COLO668 (cell line): Measurements from ENCODE around the gene NDUFV3.
A peak's percentile ranks its signal among the peaks of the same experiment; 100 is the strongest.
"Not testable (repeated sequence)": the region's sequence is repeated elsewhere in the genome, so short reads cannot be mapped to it uniquely, and the experiment has no call there.

Experiments used
- DNase-seq: peaks from one replicate; lab custom pipeline; 2025; ENCODE audit not compliant: unreplicated experiment; lab: John Stamatoyannopoulos, UW

NDUFV3 gene

DNA sequence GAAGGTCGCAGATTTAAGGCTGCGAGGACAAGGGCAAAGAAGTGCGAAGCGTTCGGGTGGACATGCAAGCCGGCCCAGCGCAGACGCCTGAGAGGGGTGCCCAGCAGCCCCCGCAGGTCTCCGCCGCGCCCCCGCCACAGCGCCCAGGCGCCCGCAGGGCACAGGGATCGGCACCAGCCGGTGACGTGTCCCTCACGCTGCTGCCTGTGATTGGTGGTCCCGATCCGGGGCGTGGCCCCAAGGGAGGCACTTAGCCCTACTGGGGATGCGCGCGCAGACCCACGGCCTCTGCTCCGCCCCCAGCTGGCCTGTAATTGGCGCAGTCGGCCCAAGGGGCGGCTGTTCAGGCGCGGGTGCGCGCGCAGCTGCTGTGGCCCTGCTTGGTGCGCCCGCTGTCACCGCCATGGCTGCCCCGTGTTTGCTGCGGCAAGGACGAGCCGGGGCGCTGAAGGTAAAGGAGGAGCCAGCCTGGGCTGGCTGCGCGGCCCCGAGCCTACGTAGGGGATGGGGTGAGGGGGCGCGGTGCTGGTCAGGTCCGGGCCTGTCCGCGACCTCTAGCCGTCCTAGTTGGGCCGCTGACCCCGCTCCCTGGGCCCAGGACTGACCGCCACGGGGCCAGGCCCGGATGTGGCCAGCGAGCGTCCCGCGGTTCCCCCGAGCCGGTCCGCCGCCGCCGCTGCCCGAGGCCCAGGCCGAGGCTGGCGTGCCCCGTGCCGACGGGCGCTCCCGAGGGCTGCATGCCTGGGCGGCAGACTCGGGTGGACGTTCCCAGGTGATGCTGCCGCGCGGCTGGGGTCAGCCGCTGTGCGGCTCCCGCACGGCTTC lies at the start of gene NDUFV3:
Gene NDUFV3, plus strand, starts transcription at position 379 of the 825 bp plus-strand sequence. Its CDS starts 25 bp downstream, at position 404.
- DNase-seq = peak; percentile 100

DNA sequence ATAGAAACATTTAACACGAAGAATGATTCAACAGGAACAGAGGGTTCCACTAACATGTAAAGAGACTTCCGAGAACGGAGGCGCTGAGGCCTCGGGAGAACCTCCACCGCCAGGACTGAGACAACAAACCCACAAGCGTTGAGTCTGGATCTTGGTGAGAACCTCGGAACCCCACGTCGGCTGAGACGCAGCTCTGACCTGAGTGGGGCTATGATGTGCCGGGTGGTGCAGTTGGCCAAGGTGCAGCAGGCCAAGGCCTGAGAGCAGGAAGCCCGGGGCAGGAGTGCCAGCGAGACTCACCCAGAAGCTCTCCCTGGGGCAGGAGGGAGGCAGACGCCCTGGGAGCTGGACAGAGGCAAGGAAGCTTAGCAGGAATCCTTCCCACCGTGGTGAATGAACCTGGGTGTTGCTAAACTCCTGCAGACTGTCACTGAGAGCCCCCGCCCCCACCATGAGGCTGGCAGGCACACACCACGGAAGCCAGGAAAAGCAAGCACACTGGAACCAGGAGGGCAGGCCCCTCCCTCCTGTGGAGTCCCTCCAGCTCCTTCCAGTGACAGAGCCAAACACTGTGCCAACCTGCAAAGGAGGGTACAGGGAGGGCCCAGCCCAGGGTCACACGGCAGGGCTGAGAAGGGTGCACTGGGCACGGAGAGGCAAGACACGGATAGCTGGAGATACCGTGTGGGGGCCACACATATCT lies 48.5 kb upstream of the NDUFV3 start:
- no peak for DNase-seq

DNA sequence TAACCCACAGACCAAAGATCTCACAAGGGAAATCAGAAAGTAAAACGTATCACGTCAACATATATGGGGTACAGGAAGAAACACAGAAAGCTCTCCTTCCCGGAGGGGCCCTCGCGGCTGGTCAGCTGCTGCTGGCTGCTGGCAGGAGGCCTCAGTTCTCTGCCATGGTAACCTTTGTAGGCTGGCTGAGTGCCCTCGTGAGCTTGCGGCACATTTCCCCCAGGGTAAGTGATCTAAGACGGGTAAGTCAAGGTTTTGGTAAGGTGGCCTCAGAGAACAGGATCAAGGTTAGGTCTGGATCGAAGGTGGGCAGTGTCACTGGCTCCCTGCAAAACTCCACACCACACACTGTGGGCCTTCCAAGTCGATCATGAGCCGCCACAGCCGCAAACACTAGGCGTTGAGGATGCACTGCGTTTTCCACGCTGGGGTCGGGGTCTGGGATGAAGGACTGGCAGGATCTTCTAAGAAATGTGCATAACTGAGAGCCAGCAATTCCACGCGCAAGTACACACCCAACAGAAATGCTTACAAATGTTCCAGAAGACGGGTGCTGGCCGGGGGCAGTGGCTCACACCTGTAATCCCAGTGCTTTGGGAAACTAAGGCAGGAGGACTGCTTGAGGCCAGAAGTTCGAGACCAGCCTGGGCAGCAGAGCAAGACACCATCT lies 47.7 kb upstream of the NDUFV3 start:
- no peak for DNase-seq

DNA sequence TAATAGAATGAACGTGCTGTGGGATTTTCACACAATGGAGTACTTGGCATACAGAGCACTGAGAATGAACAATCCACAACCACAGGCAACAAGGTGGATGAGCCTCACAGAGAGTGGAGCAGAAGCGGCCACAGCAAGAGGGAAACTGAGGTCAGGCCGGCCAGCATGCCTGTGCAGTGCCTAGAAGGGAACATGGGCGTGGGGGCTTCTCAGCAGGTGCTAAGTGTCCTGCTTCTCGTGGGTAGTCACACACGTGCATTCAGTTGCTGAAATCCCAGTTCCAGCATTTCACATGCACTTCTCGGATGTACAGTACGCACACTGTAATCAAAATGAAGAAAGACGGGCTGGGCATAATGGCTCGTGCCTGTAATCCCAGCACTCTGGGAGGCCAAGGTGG lies 46.9 kb upstream of the NDUFV3 start:
- no peak for DNase-seq

GRCh38 chr21:42847051-42847707 lies 45.9 kb upstream of the NDUFV3 start:
- no peak for DNase-seq

DNA sequence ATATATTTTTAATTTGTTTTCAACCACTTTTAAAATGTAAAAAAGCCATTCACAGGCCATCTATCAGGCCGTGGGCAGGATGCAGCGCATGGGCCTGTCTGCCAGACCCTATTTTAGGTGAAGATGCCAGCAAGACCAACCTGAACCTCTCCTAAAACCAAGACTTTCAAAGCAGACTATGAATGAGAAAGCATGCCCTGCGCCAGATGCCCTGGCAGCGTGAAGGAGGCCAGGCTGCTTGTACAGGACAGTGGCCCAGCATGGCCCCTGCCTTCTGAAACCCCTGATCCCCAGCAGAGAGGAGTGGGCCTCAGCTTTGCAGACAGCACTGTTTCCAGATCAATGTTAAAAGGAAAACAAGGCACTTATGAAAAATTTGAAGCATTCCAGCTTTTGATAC lies 45.4 kb upstream of the NDUFV3 start:
- DNase-seq = no peak

GRCh38 chr21:42848144-42848931 lies 44.8 kb upstream of the NDUFV3 start:
- DNase-seq = not testable (repeated sequence)

- DNase-seq = no peak
These were observed 44.0 kb upstream of the NDUFV3 start for GRCh38 chr21:42848932-42849758.

DNA sequence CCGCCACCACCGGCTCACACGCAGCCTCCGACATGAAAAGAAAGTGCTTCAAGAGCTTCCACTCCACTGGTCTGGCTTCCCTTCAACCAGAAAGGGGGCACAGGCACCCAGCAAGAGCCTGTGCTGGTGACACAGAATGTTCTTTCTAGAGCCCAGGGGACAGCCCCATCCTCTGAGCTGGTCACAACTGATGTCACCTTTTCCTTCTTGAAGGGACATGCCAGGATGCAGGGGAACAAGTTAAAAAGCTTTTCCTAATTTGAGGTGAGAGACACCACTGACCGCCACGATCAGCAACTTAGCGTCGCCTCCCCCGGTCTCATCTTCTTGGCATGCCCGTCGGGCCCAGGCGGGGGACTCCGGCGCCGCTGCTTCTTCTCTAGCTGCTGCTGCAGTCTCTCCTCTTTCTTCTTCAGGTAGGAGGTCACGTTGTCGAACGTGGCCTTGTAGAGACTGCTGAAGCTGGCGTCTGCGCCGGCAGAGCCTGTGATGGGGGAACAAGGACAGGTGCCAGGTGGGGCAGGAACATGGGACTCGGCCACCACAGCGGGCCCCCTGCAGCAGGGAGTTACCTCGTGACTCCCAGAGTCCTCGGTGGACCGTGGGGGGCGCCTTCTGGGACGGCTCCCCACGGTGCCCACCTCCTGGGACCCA lies 43.2 kb upstream of the NDUFV3 start:
- no peak for DNase-seq

DNA sequence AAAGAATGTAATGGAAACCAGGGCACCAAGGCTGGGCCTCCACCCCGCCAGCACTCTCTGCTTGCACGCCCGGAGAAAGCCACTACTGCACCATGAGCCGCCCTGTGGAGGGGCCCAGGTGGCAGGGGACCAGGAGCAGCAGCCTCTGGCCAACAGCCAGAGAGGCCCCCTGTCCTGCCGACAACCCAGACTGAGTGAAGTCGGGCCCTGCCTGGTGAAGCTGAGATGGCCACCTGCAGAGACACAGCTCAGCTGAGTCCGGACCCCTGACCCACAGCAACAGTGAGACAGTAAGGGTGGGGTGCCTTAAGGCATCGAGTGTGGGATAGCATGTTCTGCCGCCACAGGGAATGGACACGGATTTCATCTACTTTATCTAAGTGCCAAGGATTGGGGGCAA lies 42.6 kb upstream of the NDUFV3 start:
- no peak for DNase-seq

GRCh38 chr21:42850866-42851391 lies 42.2 kb upstream of the NDUFV3 start:
- DNase-seq = peak; percentile 36

DNA sequence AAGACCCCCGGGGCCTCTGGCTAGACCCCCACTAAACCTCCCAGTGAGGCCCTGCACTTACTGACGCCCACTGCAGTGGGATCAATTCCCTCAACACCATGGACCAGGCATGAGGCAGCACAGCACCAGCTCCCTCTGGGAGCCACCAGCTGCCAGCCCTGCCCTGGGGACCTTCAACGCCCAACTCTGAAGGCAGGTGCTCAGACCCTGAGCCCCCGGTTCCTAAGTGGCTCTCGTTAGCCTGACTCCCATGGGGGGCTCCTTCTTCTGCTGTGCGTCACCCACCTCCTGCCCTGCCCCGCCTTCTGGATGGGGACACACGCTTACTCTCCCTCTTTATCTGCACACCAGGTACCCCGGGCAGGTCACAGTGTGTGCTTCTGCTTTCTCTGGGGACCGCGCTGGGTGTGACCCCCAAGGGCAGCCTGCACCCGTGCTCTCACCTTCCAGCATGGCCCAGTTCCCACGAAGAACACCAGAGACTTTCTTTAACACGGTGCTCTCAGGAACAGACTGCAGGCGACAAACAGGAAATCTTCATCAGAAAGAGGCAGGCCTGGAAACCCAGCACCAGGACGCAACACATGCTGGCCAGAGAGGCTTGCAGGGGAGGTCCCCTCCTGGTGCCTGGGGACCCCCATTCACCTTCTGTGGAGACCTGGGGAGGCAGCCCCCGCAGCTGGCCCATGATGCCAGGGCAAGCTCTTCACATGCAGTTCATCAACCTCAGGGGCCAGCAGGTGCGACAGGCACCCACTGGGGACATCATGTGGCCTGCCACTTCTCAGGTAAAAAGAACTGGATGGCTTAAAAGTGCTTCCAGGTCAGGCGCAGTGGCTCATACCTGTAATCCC lies 41.1 kb upstream of the NDUFV3 start:
- DNase-seq = no peak

- DNase-seq = no peak
These were observed 40.1 kb upstream of the NDUFV3 start for GRCh38 chr21:42852925-42853570.

DNA sequence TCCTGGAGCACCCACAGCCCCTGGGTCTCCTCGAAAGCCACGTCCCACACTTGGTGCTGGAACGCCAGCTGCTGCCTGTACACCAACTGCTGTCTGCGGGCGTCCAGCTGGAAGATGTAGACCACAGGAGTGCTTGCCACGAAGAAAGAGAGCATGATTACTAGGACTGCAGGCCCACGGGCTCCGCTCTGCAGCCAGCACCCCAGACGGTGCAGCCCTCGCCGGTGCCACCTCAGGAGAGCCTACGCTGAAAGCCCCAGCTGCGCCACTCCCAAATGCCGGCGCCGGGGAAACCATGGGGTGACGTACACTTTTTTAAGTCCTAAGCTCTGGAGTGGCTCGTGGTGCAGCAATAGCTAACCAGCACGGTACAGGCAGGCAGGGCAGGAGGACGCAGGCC lies 39.5 kb upstream of the NDUFV3 start:
- no peak for DNase-seq

- DNase-seq = no peak
These were observed 38.7 kb upstream of the NDUFV3 start for GRCh38 chr21:42854246-42855010.

DNA sequence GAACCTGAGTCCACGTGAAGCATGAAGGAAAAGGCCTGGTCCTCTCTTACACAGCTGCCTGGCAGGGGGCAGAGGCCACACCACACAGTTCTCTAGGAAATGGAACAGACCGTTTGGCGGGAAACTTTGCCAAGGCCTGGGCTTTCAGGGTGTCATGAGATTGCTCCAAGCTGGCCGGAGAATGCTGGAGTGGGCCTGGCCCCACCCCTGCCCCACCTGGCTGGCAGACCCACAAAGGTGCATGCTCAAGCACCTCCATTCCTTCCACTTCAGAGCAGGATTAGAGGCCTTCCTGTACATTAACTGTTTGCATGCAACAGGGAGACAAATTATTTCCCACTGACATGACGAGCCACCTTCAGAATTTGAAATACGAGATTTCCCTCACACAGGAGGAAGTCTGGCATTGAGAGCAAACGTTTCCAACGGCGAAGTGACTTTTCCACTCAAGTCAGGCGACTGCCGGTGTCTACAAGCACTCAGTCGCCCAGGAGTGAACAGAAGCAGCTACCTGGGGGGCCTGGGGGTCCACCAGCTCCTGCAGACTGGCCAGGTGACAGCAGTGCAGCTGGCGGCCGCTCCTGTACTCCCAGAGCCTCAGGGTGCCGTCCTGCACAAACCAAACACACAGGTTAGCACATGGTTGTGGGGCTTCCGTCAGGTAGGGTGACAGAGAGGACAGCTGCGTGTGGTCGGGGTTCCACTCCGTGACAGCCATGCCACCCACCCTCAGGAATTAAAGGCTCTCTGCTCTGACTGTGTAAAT lies 37.8 kb upstream of the NDUFV3 start:
- no peak for DNase-seq
